H9 (cell line): ENCODE measurements around the gene CXCL3. TPM values are rescaled to one million over a fixed set of nuclear protein-coding genes. Genes with fewer than 3 reads are reported as not detected.

ENCODE experiments used
- DNase-seq: peaks from one replicate; pipeline ENCODE4 v3.0.0-alpha.2; 2017
- H2AFZ ChIP-seq: one replicate; pipeline ENCODE4 v1.6.1; 2013; ENCODE audit warnings: mild to moderate bottlenecking, low read length, control low read depth, moderate library complexity
- H2AK5ac ChIP-seq: 2 replicates; pipeline ENCODE4 v1.6.1; 2013; ENCODE audit warnings: low read length, control low read depth, mixed read lengths; ENCODE audit not compliant: insufficient read length
- H2BK120ac ChIP-seq: one replicate; pipeline ENCODE4 v1.6.1; 2013; ENCODE audit warnings: low read depth, mild to moderate bottlenecking, low read length, control low read depth, inconsistent platforms; ENCODE audit not compliant: poor library complexity, severe bottlenecking
- H2BK12ac ChIP-seq: 2 replicates; pipeline ENCODE4 v1.6.1; 2013; ENCODE audit warnings: low read length, control low read depth, mixed read lengths, low read depth; ENCODE audit not compliant: insufficient read length
- H2BK15ac ChIP-seq: 2 replicates; pipeline ENCODE4 v1.6.1; 2013; ENCODE audit warnings: low read depth, low read length, control low read depth
- H2BK20ac ChIP-seq: one replicate; pipeline ENCODE4 v1.6.1; 2013; ENCODE audit warnings: low read depth, mild to moderate bottlenecking, low read length, control low read depth, inconsistent platforms; ENCODE audit not compliant: poor library complexity, severe bottlenecking
- H2BK5ac ChIP-seq: 2 replicates; pipeline ENCODE4 v1.6.1; 2013; ENCODE audit warnings: low read length, control low read depth, mixed read lengths; ENCODE audit not compliant: insufficient read length
- H3K14ac ChIP-seq: 2 replicates; pipeline ENCODE4 v1.6.1; 2013; ENCODE audit warnings: low read length, control low read depth; ENCODE audit not compliant: insufficient read depth
- H3K18ac ChIP-seq: 2 replicates; pipeline ENCODE4 v1.6.1; 2013; ENCODE audit warnings: low read depth, mild to moderate bottlenecking, mixed read lengths, low read length, control low read depth; ENCODE audit not compliant: insufficient read length
- H3K23ac ChIP-seq: 2 replicates; pipeline ENCODE4 v1.6.1; 2013; ENCODE audit warnings: low read length, control low read depth, mixed read lengths, low read depth; ENCODE audit not compliant: insufficient read length
- H3K23me2 ChIP-seq: 2 replicates; pipeline ENCODE4 v1.6.1; 2013; ENCODE audit warnings: low read depth, mild to moderate bottlenecking, mixed read lengths, low read length, control low read depth; ENCODE audit not compliant: insufficient read length, poor library complexity, severe bottlenecking
- H3K27ac ChIP-seq: 2 replicates; pipeline ENCODE4 v1.5.1; 2013; ENCODE audit warnings: low read length, control low read depth, mixed read lengths, low read depth; ENCODE audit not compliant: insufficient read length
- H3K27me3 ChIP-seq: 2 replicates; pipeline ENCODE4 v1.6.1; 2013; ENCODE audit warnings: low read length, control low read depth, inconsistent platforms; ENCODE audit not compliant: insufficient read depth
- H3K4ac ChIP-seq: 2 replicates; pipeline ENCODE4 v1.6.1; 2013; ENCODE audit warnings: low read depth, mild to moderate bottlenecking, control low read depth, inconsistent platforms, low read length, moderate library complexity
- H3K4me1 ChIP-seq: 2 replicates; pipeline ENCODE4 v1.6.1; 2013; ENCODE audit warnings: low read length, control low read depth, inconsistent platforms; ENCODE audit not compliant: insufficient read depth
- H3K4me2 ChIP-seq: 2 replicates; pipeline ENCODE4 v1.6.1; 2013; ENCODE audit warnings: low read length, control low read depth, mixed read lengths; ENCODE audit not compliant: insufficient read length, insufficient read depth
- H3K56ac ChIP-seq: 2 replicates; pipeline ENCODE4 v1.6.1; 2013; ENCODE audit warnings: low read depth, mild to moderate bottlenecking, mixed read lengths, low read length, control low read depth; ENCODE audit not compliant: insufficient read length
- H3K79me1 ChIP-seq: 2 replicates; pipeline ENCODE4 v1.6.1; 2013; ENCODE audit warnings: low read depth, mild to moderate bottlenecking, moderate library complexity, low read length, control low read depth, inconsistent platforms; ENCODE audit not compliant: insufficient read depth, poor library complexity, severe bottlenecking
- H3K79me2 ChIP-seq: 2 replicates; pipeline ENCODE4 v1.6.1; 2013; ENCODE audit warnings: low read length, control low read depth, inconsistent platforms; ENCODE audit not compliant: insufficient read depth
- H3K9ac ChIP-seq: 2 replicates; pipeline ENCODE4 v1.6.1; 2013; ENCODE audit warnings: low read length, control low read depth, mixed read lengths; ENCODE audit not compliant: insufficient read length; ENCODE audit errors: extremely low read depth
- H3K9me3 ChIP-seq: one replicate; pipeline ENCODE4 v1.6.1; 2013; ENCODE audit warnings: low read depth, low read length, inconsistent platforms; ENCODE audit not compliant: control insufficient read depth
- H3T11ph ChIP-seq: one replicate; pipeline ENCODE4 v1.6.1; 2013; ENCODE audit warnings: mild to moderate bottlenecking, low read length, control low read depth, inconsistent platforms
- H4K20me1 ChIP-seq: one replicate; pipeline ENCODE4 v1.6.1; 2013; ENCODE audit not compliant: control insufficient read depth, insufficient read length, insufficient read depth
- H4K5ac ChIP-seq: 2 replicates; pipeline ENCODE4 v1.6.1; 2013; ENCODE audit warnings: low read depth, mild to moderate bottlenecking, mixed read lengths, low read length, control low read depth; ENCODE audit not compliant: insufficient read length
- H4K8ac ChIP-seq: replicated peaks from 2 replicates; pipeline ENCODE4 v1.6.1; 2013; ENCODE audit warnings: low read length, control low read depth, mixed read lengths, low read depth; ENCODE audit not compliant: insufficient read length
- H4K91ac ChIP-seq: 2 replicates; pipeline ENCODE4 v1.6.1; 2013; ENCODE audit warnings: low read depth, mild to moderate bottlenecking, moderate library complexity, mixed read lengths, low read length, control low read depth; ENCODE audit not compliant: insufficient read length
- H3K27ac Mint-ChIP-seq, 3 experiments: 2 replicates in 2 of 3; 3 replicates in 1 of 3; pipeline ENCODE4 v1.8.0; 2020 to 2021; ENCODE audit warnings: mixed read lengths in 3 of 3, mild to moderate bottlenecking in 1 of 3, moderate library complexity in 1 of 3
- H3K27me3 Mint-ChIP-seq: 2 replicates; pipeline ENCODE4 v1.8.0; 2021; ENCODE audit warnings: low read depth, mild to moderate bottlenecking, moderate library complexity, mixed read lengths
- H3K36me3 Mint-ChIP-seq, 3 experiments: 2 replicates in 2 of 3; 3 replicates in 1 of 3; pipeline ENCODE4 v1.8.0; 2020 to 2021; ENCODE audit warnings: low read depth in 3 of 3, mixed read lengths in 3 of 3; ENCODE audit not compliant: insufficient read depth in 1 of 3
- H3K4me1 Mint-ChIP-seq, 2 experiments: 2 replicates each; pipeline ENCODE4 v1.8.0; 2020; ENCODE audit warnings: mixed read lengths in 2 of 2
- H3K4me3 Mint-ChIP-seq, 2 experiments: 2 replicates in 1 of 2; 3 replicates in 1 of 2; pipeline ENCODE4 v1.8.0; 2020 to 2021; ENCODE audit warnings: mild to moderate bottlenecking in 2 of 2, mixed read lengths in 2 of 2, moderate library complexity in 1 of 2
- H3K9me3 Mint-ChIP-seq, 2 experiments: 2 replicates in 1 of 2; 3 replicates in 1 of 2; pipeline ENCODE4 v1.8.0; 2020; ENCODE audit warnings: mild to moderate bottlenecking in 2 of 2, mixed read lengths in 2 of 2, moderate library complexity in 1 of 2
- total RNA-seq: library from RNA; stranded (reverse); gene quantifications from 2 replicates; pipeline ENCODE4 v1.2.1, GENCODE V29; 2021
- TF ChIP-seq, protein P1 (sequence below): fragments of 200-600 bp; sonication (generic); conservative IDR thresholded peaks from 3 replicates; pipeline ENCODE4 v1.8.0; 2021; ENCODE audit warnings: antibody characterized with exemption, mild to moderate bottlenecking

CXCL3 gene
- total RNA-seq, 1 experiment from 2014 or later, result 3.7 TPM

DNA sequence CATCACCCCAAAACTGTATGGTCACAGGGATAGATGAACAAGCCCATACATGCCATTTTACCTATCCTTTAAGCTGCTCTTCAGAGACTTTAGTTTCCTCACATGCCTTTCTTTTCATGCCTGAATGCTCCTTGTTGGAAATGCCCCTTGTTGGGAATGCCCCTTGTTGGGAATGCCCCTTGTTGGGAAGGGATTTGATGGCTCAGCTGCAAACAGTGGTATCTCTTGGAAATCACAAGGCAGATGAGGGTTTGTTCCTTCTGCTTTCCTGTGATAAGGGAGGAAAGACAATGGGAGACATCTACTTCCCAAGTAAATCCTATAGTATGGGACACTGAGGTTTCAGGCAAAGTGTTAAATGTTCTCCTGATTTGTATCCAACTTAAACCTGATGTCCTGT, 49.0 kb upstream of the CXCL3 start:
- DNase-seq, result no peak
- H3K23ac ChIP-seq, result no peak overlapping the region
- no peak overlapping the region for H2AFZ ChIP-seq

More for the DNA sequence above, 49.0 kb upstream of the CXCL3 start:
- no peak overlapping the region for H4K8ac ChIP-seq
- no peaks in the 10 kb centered on the region for H3K79me1 ChIP-seq
- H2BK15ac ChIP-seq, result no peak overlapping the region
- Mint-ChIP-seq H3K27ac (no peak overlapping the region), H3K27me3 (no peaks in the 10 kb centered on the region), H3K4me1 (peaks cover 0 to 2% of the 10 kb centered on the region in 2 experiments; a peak in 1 of 4 replicates), H3K36me3 (no peaks in the 10 kb centered on the region; a peak in 1 of 7 replicates), H3K9me3 (no peaks in the 10 kb centered on the region), H3K4me3 (no peak overlapping the region)
- no peak overlapping the region for H2AK5ac ChIP-seq
- H2BK20ac ChIP-seq, result no peak overlapping the region
- H3K79me2 ChIP-seq, result no peaks in the 10 kb centered on the region
- no peak overlapping the region for H2BK12ac ChIP-seq
- H3T11ph ChIP-seq, result no peak overlapping the region
- no peak overlapping the region for H3K27ac ChIP-seq
- H2BK120ac ChIP-seq, result no peak overlapping the region
- TF ChIP-seq, protein P1, sequence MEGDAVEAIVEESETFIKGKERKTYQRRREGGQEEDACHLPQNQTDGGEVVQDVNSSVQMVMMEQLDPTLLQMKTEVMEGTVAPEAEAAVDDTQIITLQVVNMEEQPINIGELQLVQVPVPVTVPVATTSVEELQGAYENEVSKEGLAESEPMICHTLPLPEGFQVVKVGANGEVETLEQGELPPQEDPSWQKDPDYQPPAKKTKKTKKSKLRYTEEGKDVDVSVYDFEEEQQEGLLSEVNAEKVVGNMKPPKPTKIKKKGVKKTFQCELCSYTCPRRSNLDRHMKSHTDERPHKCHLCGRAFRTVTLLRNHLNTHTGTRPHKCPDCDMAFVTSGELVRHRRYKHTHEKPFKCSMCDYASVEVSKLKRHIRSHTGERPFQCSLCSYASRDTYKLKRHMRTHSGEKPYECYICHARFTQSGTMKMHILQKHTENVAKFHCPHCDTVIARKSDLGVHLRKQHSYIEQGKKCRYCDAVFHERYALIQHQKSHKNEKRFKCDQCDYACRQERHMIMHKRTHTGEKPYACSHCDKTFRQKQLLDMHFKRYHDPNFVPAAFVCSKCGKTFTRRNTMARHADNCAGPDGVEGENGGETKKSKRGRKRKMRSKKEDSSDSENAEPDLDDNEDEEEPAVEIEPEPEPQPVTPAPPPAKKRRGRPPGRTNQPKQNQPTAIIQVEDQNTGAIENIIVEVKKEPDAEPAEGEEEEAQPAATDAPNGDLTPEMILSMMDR, result no peak
- H3K56ac ChIP-seq, result no peak overlapping the region
- no peaks in the 10 kb centered on the region for H3K23me2 ChIP-seq
- no peaks in the 10 kb centered on the region for H4K20me1 ChIP-seq
- no peak overlapping the region for H2BK5ac ChIP-seq
- H3K14ac ChIP-seq, result no peak overlapping the region
- H3K9ac ChIP-seq, result no peak overlapping the region
- H4K5ac ChIP-seq, result no peak overlapping the region
- no peak overlapping the region for H3K4me2 ChIP-seq
- H3K27me3 ChIP-seq, result no peaks in the 10 kb centered on the region
- no peaks in the 10 kb centered on the region; the same call in 1 of the 2 replicates for H3K4me1 ChIP-seq
- H3K18ac ChIP-seq, result no peak overlapping the region
- no peak overlapping the region for H4K91ac ChIP-seq
- no peak overlapping the region for H3K4ac ChIP-seq
- H3K9me3 ChIP-seq, result no peaks in the 10 kb centered on the region
